Inflammatory macrophage treated with lipopolysaccharide for 1 hour (primary cell): ENCODE data around the gene BDH1.
"Not testable (repeated sequence)": the region's sequence is repeated elsewhere in the genome, so short reads cannot be mapped to it uniquely, and the experiment has no call there.

Source experiments
- DNase-seq, 2 donors: peaks; one replicate each; pipeline ENCODE4 v3.0.0-alpha.2; 2020 to 2022

BDH1 gene, protein sequence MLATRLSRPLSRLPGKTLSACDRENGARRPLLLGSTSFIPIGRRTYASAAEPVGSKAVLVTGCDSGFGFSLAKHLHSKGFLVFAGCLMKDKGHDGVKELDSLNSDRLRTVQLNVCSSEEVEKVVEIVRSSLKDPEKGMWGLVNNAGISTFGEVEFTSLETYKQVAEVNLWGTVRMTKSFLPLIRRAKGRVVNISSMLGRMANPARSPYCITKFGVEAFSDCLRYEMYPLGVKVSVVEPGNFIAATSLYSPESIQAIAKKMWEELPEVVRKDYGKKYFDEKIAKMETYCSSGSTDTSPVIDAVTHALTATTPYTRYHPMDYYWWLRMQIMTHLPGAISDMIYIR

DNA sequence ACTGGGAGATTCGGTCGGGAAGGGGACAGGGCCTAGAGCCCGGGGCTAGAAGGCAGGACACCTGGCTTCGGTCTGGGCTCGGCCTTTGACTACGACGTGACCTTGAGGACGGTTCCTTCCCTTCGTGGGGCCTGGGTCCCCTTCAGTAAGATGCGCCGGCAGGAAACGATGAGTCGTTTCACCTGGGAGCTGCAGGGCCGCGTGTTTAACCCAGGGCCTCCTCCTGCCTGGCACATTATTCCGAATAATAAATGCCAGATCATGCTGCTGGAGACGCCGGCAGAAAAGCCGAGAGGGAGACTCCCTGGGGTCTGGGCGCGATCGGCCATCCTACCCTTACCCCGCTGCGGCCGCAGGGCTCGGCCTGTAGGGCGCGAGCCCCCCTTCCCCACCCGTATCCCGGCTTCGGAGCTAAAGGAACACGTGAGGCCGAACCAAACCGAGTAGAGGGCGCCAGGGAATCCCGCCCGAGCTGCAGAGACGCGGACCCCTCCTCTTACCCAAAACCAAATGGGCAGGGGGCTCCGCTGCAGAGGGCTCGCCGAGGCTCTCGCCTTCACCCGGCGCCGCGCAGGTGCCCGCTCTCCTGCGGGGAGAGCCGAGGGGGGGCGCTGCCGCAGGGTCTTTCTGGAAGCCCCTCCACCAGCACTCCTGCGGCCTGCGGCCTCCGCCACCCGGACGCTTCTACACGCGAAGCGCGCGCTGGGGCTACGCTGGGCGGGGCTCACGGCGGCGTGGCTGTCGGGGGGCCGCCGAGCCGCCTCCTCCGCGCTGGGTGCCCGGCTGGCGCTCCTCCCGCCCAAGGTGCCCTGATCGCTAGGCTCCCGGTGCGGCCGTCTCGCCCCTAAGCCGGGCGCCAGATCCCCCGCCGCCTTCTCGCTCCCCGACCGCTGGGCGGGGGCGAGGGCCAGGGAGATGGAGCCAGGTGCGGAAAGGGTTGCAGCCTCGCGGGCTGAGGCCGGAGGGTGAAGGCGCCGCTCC, at the start of gene BDH1:
BDH1 (minus strand) TSS at position 688 of the 981 bp plus-strand sequence. CDS start 9,525 bp downstream, outside the sequence.
- DNase-seq: no peak

DNA sequence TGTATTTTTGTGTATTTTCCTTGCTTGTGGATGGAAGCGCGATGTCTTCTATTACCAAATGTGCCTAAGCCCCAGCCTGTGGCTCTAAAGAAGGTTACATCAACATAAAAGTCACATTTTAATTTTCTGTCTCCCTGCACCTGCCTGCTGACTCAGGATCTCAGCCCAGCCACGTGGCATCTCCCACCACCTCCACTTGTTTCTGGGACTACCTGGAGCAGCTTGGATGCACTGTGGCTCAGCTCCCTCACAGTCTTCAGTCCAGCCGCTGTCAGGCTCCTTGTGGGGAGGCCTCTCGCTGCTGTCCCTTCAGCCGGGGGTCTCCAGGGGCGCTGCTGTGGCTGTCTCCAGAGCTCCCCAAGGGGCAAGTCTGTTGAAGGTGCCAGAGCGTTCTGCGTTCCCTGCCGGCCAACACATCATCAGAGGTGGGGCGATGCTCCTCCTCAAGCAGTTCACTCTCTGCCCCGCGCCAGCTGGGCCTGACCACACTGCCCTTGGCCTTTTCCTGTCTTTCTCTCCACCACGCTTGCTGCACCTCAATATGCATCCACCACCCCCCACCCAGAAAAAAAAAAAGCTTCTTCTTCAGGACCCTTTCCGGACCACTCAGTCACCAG, 47.7 kb upstream of the BDH1 start:
- no peak for DNase-seq

DNA sequence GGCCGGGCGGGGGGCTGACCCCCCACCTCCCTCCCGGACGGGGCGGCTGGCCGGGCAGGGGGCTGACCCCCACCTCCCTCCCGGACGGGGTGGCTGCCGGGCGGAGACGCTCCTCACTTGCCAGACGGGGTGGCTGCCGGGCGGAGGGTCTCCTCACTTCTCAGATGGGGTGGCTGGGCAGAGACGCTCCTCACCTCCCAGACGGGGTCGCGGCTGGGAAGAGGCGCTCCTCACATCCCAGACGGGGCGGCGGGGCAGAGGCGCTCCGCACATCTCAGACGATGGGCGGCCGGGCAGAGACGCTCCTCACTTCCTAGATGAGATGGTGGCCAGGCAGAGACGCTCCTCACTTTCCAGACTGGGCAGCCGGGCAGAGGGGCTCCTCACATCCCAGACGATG, 46.6 kb upstream of the BDH1 start:
- DNase-seq: not testable (repeated sequence)

DNA sequence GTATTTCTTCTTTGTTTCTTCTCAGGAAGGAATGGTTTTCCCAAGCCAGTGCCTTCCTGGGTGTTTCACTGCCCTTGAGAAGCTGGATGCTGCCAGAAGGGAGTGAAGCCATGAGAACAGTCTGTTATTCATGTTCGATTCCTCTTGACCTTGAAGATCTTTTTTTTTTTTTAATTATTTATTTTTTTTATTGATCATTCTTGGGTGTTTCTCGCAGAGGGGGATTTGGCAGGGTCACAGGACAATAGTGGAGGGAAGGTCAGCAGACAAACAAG, 45.7 kb upstream of the BDH1 start:
- DNase-seq: not testable (repeated sequence)

DNA sequence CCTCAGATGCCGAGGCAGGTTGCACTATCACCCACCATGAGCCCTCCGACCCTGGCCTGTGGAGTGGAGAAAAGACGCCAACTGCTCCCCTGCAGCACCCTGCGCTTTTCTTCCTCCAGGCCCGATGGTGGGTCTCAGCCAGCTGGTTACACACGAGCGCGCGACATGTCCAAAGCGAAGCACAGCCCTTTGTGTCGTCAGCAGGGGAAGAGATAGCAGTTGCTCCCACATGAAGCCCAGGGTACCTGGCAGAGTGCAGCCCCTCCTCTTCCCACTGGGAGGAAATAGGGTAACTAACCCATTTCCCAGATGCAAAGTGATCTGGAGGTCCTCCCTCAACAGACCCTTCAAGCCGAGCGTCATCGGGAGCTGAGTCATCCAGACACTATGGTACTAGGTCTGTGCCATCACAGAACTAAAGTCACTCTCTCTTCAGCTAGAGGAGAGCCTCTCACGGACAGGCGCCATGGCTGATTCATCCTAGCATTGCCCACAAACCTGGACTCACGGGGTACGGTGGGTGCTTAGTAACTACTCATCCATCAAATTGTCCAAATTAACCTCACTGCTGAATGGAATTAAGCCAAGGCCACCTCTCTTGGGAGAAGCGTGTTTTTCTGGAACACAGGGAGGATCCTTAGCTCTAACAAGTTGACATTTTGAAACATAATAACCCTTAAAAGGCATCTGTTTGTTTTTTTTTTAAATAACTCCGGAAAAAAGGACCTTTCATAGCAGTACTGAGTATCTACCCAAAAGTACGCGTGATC, 45.2 kb upstream of the BDH1 start:
- no peak for DNase-seq

DNA sequence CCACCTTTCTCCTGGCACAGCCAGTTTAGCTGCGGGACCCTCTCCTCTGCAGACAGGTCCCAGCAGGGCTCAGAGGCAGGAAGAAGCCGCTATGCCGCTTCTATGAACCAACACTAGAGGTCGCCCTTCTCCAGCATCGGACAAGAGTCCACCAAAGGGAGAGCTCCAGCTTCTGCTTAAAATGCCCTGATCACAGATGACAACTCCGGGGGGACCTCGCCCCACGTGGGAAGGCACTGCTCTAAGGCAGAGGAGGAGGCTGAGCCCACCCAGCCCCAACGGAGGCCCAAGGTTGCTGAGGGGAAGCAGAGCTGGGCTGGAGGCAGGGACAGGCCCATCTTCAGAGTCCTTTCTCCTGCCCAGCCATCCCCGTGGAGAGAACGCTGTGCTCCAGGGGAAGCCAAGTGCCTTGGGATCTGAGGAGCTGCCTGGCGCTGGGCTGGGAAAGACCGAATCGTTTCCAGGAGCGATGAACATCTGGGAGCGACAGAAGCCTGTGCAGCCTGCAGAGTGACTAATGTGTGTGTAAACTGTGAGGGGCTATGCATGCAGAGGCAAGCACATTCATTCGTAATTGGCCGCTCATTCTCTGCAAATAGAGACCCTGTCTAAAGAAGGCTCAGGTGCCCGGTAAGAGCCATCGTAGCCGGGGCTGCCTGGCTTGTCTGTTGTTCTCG, 43.5 kb upstream of the BDH1 start:
- peak; percentile 53 to 84 for DNase-seq

DNA sequence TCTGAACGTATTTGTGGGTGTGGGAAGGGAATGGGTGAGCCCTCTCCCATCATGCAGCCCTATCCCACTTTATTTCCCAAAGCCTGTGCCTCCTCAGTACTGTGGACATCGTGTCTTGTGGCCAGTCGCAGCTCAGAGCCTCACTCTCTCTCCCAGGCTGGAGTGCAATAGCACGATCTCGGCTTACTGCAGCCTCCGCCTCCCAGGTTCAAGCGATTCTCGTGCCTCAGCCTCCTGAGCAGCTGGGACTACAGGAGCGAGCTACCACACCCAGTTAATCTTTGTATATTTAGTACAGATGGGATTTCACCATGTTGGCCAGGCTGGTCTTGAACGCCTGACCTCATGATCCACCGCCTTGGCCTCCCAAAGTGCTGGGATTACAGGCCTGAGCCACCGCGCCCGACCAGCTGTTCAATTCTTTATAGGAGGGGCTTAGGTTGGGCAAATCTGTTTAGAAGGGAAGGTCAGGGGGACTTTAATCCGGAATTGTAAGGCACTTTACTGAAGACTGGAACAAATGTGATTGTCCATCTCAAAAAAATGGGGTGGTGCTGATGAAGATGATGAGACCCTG, 42.7 kb upstream of the BDH1 start:
- DNase-seq: no peak

DNA sequence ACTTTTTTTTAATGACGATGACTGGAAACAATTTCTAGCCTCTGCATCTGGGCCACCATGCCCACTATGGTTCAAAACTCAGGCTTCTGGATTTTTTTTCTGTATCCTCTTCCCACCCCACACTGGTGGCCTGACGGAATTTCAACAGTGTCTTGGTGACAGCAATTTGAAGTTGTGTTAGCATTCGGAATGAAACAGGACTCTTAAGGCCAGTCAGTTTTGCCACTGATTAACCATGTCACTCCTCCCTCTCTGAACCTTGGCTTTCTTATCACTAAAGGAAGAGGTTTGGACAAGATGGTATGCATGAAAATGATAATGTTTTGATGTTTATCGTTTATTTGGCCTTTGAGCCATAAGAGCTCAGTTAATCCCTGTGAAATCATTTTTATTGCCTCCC, 41.6 kb upstream of the BDH1 start:
- DNase-seq: no peak

DNA sequence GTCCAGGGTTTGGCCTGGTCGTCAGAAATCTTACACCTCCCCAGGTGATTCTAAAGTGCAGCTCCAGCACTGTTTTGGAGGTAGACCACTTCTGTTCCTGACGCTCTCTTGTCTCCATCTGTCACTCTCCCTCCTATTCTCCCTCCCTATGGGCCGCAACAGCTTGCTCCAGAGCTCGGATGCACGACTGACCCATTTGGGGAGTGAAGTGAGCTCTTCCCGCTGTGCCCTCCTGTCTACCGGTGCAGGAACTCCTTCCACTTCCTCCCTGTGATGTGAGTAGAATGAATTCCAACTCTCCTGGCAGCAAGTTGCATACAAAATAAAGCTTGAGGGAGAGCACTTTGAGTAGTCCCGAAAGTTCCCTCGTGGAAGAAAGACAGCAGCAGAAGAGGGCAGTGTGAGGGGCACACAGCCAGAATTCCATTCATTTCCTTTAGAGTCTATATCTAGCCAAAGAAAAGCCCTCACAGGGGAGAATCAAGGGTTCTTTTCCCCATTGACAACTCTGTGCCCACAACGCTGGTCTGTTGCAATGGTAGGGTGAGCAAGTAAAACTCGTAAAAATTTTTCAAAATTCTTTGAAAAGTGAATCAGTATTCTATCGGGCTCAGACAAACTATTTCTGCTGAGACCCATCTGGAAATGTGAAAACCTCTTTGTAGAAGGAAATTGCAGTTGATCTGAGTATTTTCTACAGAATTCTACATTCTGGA, 39.9 kb upstream of the BDH1 start:
- DNase-seq: no peak

DNA sequence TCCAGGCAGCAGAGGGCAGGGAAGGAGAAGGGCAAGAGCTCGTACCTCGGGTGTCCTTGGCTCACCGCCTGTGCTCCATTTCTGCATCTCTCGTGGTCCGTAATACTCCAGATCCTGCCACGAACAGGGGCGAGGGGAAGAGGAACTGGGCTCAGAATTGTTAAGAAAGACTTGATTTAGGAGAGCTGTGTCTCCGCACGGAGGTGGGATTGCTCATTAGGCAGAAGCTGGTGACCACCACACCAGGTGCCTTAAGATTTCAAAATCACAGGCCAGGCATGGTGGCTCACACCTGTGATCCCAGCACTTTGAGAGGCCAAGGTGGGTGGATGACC, 37.2 kb upstream of the BDH1 start:
- DNase-seq: peak in 1 of 2 donors; percentile 15

DNA sequence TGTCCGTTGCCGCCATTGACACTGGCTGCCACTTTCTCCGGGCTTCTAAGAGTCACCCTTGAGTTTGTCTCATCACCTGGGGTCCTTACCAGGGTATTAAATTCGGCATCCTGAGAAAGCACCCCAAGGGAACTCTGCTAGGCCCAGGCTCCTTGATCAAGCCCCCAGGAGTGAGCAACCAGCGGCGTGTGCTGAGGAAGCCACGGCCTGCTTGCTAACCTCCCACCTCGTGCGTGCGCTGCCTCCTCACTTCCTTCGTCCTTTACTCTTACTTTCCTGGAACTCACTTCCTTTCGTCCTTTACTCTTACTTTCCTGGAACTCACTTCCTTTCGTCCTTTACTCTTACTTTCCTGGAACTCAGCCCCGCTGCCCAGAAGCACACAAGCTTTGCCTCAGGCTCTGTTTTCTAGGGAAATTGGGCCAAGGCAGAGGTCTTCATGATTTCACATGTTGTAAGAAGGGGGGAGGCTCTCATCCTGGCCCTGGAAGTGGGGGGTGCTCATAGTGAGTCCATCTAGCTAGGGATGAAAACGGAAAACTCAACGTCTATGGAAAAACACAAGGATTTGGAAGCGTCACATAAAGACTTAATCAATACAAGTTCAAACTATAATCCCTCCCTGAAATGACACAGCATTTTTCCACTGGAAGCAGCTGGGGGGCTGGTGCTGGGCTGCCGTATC, 36.7 kb upstream of the BDH1 start:
- no peak for DNase-seq

DNA sequence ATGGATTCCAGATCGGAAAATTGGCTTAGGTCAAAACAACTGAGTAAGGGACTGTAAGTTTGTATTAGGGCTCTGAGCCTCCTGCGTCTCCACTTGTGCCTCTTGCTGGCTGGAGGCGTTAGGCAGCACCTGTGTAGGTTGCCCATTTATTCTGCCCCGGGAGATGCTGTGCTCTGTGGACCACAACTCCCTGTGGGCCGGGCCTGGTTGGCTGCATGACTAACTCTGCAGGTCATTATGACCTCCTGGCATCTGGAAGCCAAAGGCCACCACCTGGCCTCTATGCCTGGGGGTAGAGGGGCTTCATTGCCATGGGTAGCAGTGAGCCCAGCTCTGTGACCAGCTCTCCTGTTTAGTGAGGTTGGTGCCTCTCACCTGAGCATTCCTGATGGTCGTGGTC, 36.0 kb upstream of the BDH1 start:
- DNase-seq: no peak

DNA sequence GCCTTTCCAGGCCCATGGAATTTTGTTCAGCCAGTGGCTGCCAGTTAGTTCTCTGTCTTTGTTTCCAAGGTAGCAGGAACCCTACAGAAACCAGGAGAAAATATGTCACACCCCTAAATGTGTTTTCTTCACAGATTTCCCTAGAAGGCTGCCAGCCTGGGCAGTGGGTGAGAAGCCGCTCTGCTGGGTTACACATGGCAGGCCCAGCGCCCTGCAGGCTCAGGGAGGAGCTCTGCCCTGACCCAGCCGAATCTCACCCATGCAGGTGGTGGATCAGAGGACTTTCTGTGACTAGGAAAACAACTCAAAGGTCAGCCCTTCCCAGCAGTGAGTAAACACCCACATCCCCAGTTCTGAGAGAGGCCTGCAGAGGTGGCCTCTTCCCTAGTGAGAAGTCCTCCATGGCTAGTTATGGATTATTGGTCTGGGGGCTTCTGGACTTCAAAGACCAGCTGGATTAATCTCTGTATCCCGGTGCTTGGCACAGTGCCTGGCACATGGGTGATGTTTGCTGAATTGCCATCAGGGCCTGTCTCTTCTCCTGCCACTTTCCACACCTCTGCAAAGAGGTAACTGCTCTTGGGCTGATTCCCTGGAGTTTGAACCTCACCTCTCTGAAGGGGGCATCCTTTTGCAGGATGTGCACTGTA, 34.7 kb upstream of the BDH1 start:
- DNase-seq: no peak

DNA sequence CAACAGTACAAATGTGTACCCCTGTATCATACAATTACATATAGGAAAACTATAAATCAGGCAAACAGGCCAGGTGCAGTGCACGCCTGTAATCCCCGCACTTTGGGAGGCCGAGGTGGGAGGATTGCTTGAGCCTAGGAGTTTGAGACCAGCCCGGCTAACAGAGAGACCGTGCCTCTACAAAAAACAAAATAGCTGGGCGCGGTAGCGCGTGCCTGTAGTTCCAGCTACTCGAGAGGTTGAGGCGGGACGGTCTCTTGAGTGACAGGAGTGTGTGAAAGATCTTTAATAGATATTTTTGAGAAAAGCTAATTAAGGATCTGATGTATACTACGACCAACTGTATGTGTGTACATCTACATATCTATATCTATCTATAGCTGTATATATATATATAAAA, 33.8 kb upstream of the BDH1 start:
- DNase-seq: no peak

DNA sequence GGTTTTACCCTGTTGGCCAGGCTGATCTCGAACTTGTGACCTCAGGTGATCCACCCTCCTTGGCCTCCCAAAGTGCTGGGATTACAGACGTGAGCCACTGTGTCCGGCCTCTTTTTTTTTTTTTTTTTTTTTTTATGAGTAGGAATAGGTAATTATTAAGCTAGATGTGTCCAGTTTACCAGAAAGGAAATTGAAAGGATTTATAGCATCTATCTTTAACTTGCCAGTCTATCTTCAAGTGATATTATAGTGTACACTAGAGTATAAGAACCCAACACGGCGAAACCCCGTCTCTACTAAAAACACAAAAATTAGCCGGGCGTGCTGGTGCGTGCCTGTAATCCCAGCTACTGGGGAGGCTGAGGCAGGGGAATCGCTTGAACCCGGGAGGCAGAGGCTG, 31.0 kb upstream of the BDH1 start:
- DNase-seq: not testable (repeated sequence)

DNA sequence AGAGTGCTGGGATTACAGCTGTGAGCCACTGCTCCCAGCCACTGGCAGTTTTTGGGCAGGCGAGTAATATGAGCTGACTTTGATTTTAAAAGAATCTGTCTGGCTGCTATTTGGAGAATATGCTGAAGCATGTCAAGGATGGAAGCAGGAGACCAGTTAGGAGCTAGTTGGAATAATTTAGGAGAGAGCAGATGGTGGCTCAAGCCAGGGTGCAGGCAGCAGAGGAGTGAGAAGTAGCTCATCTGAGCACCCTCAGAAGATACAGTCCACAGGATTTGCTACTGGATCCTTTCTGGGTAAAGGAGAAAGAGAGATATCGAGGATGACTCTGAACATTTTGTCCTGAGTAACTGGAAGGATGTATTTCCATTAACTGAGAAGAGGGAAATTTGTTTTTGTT, 30.4 kb upstream of the BDH1 start:
- no peak for DNase-seq

DNA sequence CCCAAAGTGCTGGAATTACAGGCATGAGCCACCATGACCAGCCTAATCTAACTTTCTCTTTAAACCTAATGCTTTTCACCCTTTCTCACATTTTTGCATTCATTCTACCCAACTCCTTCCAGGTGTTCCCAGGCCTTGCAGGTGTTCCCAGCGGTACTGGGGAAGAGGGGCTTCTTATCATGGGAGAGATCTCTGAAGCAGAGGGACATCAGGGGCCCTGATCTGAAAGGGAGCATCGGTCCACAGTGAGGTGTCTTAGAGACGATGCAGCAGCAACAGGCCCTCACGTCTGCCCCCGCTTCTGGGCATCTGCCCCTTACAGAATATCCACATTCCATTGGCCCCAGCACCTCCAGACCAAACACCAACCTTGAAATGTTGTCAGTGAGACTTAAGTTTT, 29.0 kb upstream of the BDH1 start:
- no peak for DNase-seq

DNA sequence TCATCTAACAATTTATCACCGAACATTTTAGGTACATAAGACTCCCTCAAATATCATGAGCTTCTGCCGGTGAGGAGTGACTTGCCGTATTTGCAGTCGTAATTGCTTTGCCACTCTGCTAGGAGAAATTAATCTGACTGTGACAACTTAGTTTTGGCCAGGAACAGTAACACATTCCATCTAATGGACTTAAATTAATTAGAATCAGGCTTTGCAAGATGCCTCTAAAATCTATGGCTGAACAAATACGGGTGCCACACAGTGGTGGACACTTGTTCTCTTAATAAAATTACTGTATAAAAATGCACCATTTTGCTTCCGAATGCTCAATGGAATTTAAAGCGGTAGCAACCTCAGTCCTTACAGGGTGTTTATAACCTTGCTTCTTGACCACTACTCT, 27.6 kb upstream of the BDH1 start:
- DNase-seq: no peak

DNA sequence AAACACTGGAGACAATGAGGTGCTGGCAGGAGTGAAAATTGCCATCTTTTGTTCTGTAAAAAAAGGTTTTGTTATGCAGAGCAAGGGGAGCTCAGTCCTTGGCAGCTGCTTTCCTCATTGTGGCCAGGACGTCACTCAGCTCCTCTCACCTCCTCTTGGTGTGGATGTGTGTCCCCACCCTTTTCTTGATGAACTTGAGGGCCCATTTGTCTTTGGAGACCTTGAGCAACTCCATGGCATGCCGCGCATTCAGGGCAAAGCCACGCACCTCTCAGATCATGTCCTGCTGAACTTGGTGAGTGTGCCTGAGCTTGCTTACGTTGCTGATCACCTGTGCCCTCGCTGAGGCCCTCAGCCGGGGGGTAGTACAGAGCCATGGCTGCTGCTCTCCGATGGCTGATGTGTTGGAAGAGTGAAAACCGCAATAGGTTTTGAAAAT, 24.5 kb upstream of the BDH1 start:
- DNase-seq: no peak

DNA sequence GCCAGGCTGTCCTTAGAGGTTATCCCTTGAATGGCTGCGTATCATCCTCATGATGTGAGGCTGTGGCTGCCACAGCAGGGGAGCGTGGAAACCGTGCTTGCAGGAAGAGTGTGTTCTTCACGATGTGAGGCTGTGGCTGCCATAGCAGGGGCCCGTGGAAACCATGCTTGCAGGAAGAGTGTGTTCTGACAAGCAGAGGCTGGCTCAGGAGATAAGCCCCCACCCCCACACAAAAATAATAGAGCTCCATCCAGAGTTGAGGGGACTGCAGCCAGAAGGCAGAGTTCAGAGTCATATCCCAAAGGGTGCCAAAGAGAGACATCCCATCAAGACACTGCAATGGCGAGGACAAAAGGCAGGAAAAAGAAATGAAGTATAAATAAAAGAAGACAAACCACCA, 22.6 kb upstream of the BDH1 start:
- DNase-seq: no peak
